Upper lobe of left lung (tissue), 4 donors: Measurements from ENCODE around the gene CACNB4.

Experiments
- POLR2A ChIP-seq, 4 donors: fragments of 450-650 bp; IDR thresholded peaks; one replicate each; pipeline ENCODE4 v1.5.1; 2016 to 2017; ENCODE audit warnings: antibody characterized with exemption in 4 of 4, mild to moderate bottlenecking in 2 of 4
- POLR2AphosphoS5 ChIP-seq, 2 donors: sonication (generic); formaldehyde crosslinking; IDR thresholded peaks; one replicate each; pipeline ENCODE4 v1.5.1; 2017; ENCODE audit warnings: antibody characterized with exemption in 2 of 2
- TF ChIP-seq, protein P1 (sequence below), 6 experiments: fragments of 450-650 bp in 4 of 6; fragments of 200-600 bp in 2 of 6; sonication (generic) in 2 of 6; IDR thresholded peaks; one replicate each; pipeline ENCODE4 v1.5.1; 2016 to 2019; ENCODE audit warnings: antibody characterized with exemption in 6 of 6

DNA sequence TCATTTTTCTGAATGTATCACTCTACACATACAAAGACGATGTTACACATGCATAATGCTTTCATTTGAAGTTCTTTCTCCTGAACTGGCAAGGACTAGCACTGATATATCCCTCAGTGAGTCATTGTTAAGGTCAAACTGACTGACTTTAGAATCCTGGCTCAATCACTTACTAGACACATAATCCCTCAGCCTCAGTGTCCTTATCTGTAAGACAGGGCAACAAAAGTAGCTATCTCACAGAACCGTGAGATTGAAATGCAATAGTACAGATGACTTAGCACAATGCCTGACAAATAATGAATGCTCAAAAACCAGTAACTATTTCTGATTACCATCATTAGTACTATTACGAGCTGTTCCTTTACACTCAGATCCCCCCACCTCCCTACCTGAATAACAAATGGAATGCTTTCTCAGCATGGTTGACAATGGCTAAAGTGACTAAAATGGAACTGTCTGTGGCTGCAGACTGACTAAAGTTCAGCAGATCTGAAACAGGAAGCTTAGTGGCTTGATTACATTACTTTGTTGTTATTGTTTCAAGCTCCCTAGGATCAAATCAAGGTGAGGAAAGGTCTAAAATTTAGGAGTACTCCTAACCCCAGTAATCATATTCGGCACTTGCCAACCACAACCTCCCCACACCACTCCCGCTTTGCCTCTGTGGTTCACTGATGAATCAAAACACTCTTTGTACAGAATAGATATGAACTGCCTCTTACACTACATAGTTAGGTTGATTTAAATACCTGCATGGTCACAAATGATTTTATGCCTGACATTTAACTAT lies 35.8 kb upstream of the CACNB4 start:
- TF ChIP-seq, protein P1, sequence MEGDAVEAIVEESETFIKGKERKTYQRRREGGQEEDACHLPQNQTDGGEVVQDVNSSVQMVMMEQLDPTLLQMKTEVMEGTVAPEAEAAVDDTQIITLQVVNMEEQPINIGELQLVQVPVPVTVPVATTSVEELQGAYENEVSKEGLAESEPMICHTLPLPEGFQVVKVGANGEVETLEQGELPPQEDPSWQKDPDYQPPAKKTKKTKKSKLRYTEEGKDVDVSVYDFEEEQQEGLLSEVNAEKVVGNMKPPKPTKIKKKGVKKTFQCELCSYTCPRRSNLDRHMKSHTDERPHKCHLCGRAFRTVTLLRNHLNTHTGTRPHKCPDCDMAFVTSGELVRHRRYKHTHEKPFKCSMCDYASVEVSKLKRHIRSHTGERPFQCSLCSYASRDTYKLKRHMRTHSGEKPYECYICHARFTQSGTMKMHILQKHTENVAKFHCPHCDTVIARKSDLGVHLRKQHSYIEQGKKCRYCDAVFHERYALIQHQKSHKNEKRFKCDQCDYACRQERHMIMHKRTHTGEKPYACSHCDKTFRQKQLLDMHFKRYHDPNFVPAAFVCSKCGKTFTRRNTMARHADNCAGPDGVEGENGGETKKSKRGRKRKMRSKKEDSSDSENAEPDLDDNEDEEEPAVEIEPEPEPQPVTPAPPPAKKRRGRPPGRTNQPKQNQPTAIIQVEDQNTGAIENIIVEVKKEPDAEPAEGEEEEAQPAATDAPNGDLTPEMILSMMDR (IDR thresholded peaks at IDR 0.05): no peak
- TF ChIP-seq POLR2A (IDR thresholded peaks at IDR 0.05): no peak
- no peak for TF ChIP-seq POLR2AphosphoS5 (IDR thresholded peaks at IDR 0.05)
